Pancreas (tissue), 10 donors: ENCODE results near the gene SETD9. TPM values are rescaled to one million over a fixed set of nuclear protein-coding genes. Genes with fewer than 3 reads are reported as not detected.

ENCODE experiments used
- ATAC-seq, 4 donors: fragments of 200-7000 bp; cut with Tn5 transposase; one replicate each; pipeline versions ENCODE4 v1.8.0 to v1.9.1; 2020; ENCODE audit warnings: mild to moderate bottlenecking in 4 of 4, moderate library complexity in 4 of 4
- DNase-seq, 6 donors: peaks; one replicate each; pipeline ENCODE4 v3.0.0-alpha.2; 2020
- FAIRE-seq: peaks from 2 replicates; lab custom pipeline; 2012; peaks lifted over from hg19 to GRCh38; lab: Jason Lieb, UNC
- H3K27ac ChIP-seq, 4 donors: fragments of 200-600 bp; sonication (generic); 1 replicate in 3 of 4; 2 replicates in 1 of 4; pipeline versions ENCODE4 v1.5.0 to v1.8.0; 2020
- H3K27me3 ChIP-seq, 4 donors: fragments of 200-600 bp; one replicate each; pipeline ENCODE4 v1.8.0; 2021
- H3K36me3 ChIP-seq, 3 donors: fragments of 200-600 bp; sonication (generic) in 1 of 3; one replicate each; pipeline versions ENCODE4 v1.5.0 to v1.8.0; 2020 to 2021
- H3K4me1 ChIP-seq, 3 donors: fragments of 200-600 bp; one replicate each; pipeline ENCODE4 v1.8.0; 2021
- H3K4me3 ChIP-seq, 4 donors: fragments of 200-600 bp; sonication (generic) in 2 of 4; one replicate each; pipeline versions ENCODE4 v1.5.0 to v1.8.0; 2020 to 2021
- H3K9me3 ChIP-seq, 4 donors: fragments of 200-600 bp; one replicate each; pipeline ENCODE4 v1.8.0; 2021
- CTCF ChIP-seq, 4 donors: fragments of 200-600 bp; sonication (generic) in 3 of 4; IDR thresholded peaks; one replicate each; pipeline versions ENCODE4 v1.5.0 to v1.8.0; 2021; ENCODE audit warnings: antibody characterized with exemption in 4 of 4
- WGBS, 2 donors: extraction: QIAGEN DNeasy Blood & Tissue Kit; methylation state at CpG; one replicate each; pipeline ENCODE4 v1.1.7; 2013; 5-methylcytosine and 5-hydroxymethylcytosine counted together
- intact Hi-C, 3 donors: fragments of 100-400 bp; cut with DNase I; formaldehyde crosslinking; loops; one replicate each; pipeline versions ENCODE4 v1.11.1 to v1.14.2; 2022
- polyA plus RNA-seq, 2 donors: library from polyadenylated mRNA; stranded (reverse); fragments of 200-250 nt; gene quantifications; one replicate each; pipeline ENCODE4 v1.2.3, GENCODE V29; 2013
- total RNA-seq, 6 donors: library from RNA; stranded (reverse); fragmentation: NEBNext Ultra II Directional in 4 of 6; extraction: Animal tissue kit (Norgen Biotek cat#: 25700) in 4 of 6; gene quantifications; one replicate each; pipeline versions ENCODE4 v1.2.1 to v1.2.4, GENCODE V29; 2021 to 2023
- donor health status: healthy with polysubstance abuse.
- donor health status: DM: no; HTN: no; CAD: no; lungs with moderate emphysema.
- donor health status: DM: no; HTN: no; CAD: no.
- donor health status: control.
- donor health status: control.
- donor health status: Bipolar disorder and iron deficiency.
- donor health status: DM: yes; HTN: yes; CAD: no.
- donor health status: DM: no; HTN: no; CAD: no.
- donor health status: DM: no; HTN: no; CAD: no.
- donor health status: DM: yes; HTN: yes; CAD: no.

Gene SETD9
- total and polyA plus RNA-seq, 8 donors = 4.6 to 9.7 (median 6.5) TPM

- H3K36me3 ChIP-seq = peaks cover 0 to 26% (median 6%) of the 10 kb centered on the region in 3 donors
- no peak for TF ChIP-seq CTCF (IDR thresholded peaks at IDR 0.05)
- no peak overlapping the region for H3K4me3 ChIP-seq
- intact Hi-C loops = no loop called here
- DNase-seq (no peak), FAIRE-seq (no peak), ATAC-seq (no peak)
- H3K27ac ChIP-seq = no peak overlapping the region
- no peaks in the 10 kb centered on the region for H3K9me3 ChIP-seq
- H3K27me3 ChIP-seq = no peaks in the 10 kb centered on the region
- 50 to 63% methylated on average over 1 of the region's 1 CpG for WGBS, 2 donors
- H3K4me1 ChIP-seq = peaks cover 0 to 7% (median 0%) of the 10 kb centered on the region in 3 donors
These were observed 10.7 kb downstream of the SETD9 start for GRCh38 chr5:56919942-56920662.

GRCh38 chr5:56922922-56923321, 13.5 kb downstream of the SETD9 start:
- no peak for TF ChIP-seq CTCF (IDR thresholded peaks at IDR 0.05)
- 96% methylated on average over 6 of the region's 6 CpGs for WGBS, 2 donors

GRCh38 chr5:56934325-56934724, 24.9 kb downstream of the SETD9 start:
- H3K4me3 ChIP-seq = no peak overlapping the region
- intact Hi-C loops = no loop called here
- H3K36me3 ChIP-seq = peaks cover 4 to 61% (median 16%) of the 10 kb centered on the region in 3 donors
- H3K4me1 ChIP-seq = no peaks in the 10 kb centered on the region
- WGBS, 2 donors = 69 to 85% methylated on average over 1 of the region's 1 CpG
- DNase-seq (no peak), FAIRE-seq (no peak), ATAC-seq (no peak)
- H3K27me3 ChIP-seq = no peaks in the 10 kb centered on the region
- no peaks in the 10 kb centered on the region for H3K9me3 ChIP-seq
- no peak overlapping the region for H3K27ac ChIP-seq
- TF ChIP-seq CTCF (IDR thresholded peaks at IDR 0.05) = no peak

More at GRCh38 chr5:56922922-56923321, 13.5 kb downstream of the SETD9 start:
- Histone ChIP-seq H3K27me3 (no peaks in the 10 kb centered on the region), H3K27ac (no peak overlapping the region), H3K36me3 (peaks cover under 1 to 32% (median 6%) of the 10 kb centered on the region in 3 donors), H3K9me3 (no peaks in the 10 kb centered on the region), H3K4me1 (peaks cover 0 to 7% (median 0%) of the 10 kb centered on the region in 3 donors), H3K4me3 (no peak overlapping the region)
- no peak for ATAC-seq
- FAIRE-seq = no peak
- DNase-seq = no peak
- intact Hi-C loops = no loop called here

- Histone ChIP-seq H3K27ac (no peak overlapping the region), H3K9me3 (no peaks in the 10 kb centered on the region), H3K4me1 (no peaks in the 10 kb centered on the region), H3K36me3 (peaks cover 0 to 66% (median 15%) of the 10 kb centered on the region in 3 donors), H3K27me3 (no peaks in the 10 kb centered on the region), H3K4me3 (no peak overlapping the region)
- FAIRE-seq (no peak), DNase-seq (no peak), ATAC-seq (no peak)
- 87% methylated on average over 1 of the region's 1 CpG for WGBS, 2 donors
- intact Hi-C loops = no loop called here
- TF ChIP-seq CTCF (IDR thresholded peaks at IDR 0.05) = no peak
These were observed 29.5 kb downstream of the SETD9 start for GRCh38 chr5:56938858-56939257.

GRCh38 chr5:56941981-56942380, 32.6 kb downstream of the SETD9 start:
- DNase-seq (no peak), ATAC-seq (no peak), FAIRE-seq (no peak)
- H3K4me3 ChIP-seq = no peak overlapping the region
- no peaks in the 10 kb centered on the region for H3K4me1 ChIP-seq
- H3K27ac ChIP-seq = no peak overlapping the region
- no peaks in the 10 kb centered on the region for H3K9me3 ChIP-seq
- H3K27me3 ChIP-seq = no peaks in the 10 kb centered on the region
- intact Hi-C loops = no loop called here
- no peak for TF ChIP-seq CTCF (IDR thresholded peaks at IDR 0.05)
- 70 to 71% methylated on average over 1 of the region's 1 CpG for whole genome bisulfite sequencing, 2 donors
- peaks cover 0 to 55% (median 7%) of the 10 kb centered on the region in 3 donors for H3K36me3 ChIP-seq
